Measurements from ENCODE around the gene SDS.

The SDS gene

DNA sequence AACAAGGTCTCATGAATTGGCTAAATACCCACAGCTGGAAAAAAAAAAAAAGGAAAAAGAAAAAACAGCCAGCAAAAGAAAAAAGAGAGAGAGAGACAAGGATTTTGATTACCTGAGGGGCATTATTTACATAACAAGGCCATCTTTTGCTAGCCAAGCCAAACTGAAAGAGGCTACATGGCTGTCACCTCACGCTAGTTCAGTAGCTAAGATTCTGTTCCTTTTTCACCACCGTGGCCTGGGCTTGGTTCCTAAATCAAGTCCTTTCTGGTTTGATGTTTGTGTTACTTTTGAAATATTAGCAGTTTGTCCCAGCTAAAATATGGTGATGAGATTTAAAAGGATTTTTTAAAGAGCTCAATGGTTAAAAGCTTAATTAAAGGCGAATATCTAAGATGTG, 2.0 kb upstream of the SDS start:
- Histone ChIP-seq H3K4me1 (no peaks in the 10 kb centered on the region), H3K27me3 (ENCODE audit: control insufficient read depth, insufficient read depth, low read length) (no peaks in the 10 kb centered on the region), H3K79me2 (no peaks in the 10 kb centered on the region), H3K9ac (no peak overlapping the region), H3K27ac (no peak overlapping the region), H3K4me3 (ENCODE audit: low read depth, low read length) (no peak overlapping the region), H2AFZ (no peak overlapping the region), H3K4me2 (ENCODE audit: low read length) (no peak overlapping the region), H3K9me3 (ENCODE audit: control insufficient read depth, low read length) (no peaks in the 10 kb centered on the region), H3K36me3 (ENCODE audit: control insufficient read depth, insufficient read depth, low read length) (no peaks in the 10 kb centered on the region)
- TF ChIP-seq, protein P1, sequence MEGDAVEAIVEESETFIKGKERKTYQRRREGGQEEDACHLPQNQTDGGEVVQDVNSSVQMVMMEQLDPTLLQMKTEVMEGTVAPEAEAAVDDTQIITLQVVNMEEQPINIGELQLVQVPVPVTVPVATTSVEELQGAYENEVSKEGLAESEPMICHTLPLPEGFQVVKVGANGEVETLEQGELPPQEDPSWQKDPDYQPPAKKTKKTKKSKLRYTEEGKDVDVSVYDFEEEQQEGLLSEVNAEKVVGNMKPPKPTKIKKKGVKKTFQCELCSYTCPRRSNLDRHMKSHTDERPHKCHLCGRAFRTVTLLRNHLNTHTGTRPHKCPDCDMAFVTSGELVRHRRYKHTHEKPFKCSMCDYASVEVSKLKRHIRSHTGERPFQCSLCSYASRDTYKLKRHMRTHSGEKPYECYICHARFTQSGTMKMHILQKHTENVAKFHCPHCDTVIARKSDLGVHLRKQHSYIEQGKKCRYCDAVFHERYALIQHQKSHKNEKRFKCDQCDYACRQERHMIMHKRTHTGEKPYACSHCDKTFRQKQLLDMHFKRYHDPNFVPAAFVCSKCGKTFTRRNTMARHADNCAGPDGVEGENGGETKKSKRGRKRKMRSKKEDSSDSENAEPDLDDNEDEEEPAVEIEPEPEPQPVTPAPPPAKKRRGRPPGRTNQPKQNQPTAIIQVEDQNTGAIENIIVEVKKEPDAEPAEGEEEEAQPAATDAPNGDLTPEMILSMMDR (IDR thresholded peaks at IDR 0.05) = no peak

- H3K4me3 ChIP-seq (ENCODE audit: low read depth, low read length) = no peak overlapping the region
- H3K27ac ChIP-seq = no peak overlapping the region
- no peak overlapping the region for H2AFZ ChIP-seq
- no peaks in the 10 kb centered on the region for H3K79me2 ChIP-seq
- no peaks in the 10 kb centered on the region for H3K4me1 ChIP-seq
- H3K27me3 ChIP-seq (ENCODE audit: control insufficient read depth, insufficient read depth, low read length) = no peaks in the 10 kb centered on the region
- no peak overlapping the region for H3K9ac ChIP-seq
- H3K4me2 ChIP-seq (ENCODE audit: low read length) = no peak overlapping the region
- no peaks in the 10 kb centered on the region for H3K36me3 ChIP-seq (ENCODE audit: control insufficient read depth, insufficient read depth, low read length)
- H3K9me3 ChIP-seq (ENCODE audit: control insufficient read depth, low read length) = no peaks in the 10 kb centered on the region
- TF ChIP-seq, protein P1 (IDR thresholded peaks at IDR 0.05) = no peak
These were observed 964 bp downstream of the SDS start for GRCh38 chr12:113402586-113403260.

DNA sequence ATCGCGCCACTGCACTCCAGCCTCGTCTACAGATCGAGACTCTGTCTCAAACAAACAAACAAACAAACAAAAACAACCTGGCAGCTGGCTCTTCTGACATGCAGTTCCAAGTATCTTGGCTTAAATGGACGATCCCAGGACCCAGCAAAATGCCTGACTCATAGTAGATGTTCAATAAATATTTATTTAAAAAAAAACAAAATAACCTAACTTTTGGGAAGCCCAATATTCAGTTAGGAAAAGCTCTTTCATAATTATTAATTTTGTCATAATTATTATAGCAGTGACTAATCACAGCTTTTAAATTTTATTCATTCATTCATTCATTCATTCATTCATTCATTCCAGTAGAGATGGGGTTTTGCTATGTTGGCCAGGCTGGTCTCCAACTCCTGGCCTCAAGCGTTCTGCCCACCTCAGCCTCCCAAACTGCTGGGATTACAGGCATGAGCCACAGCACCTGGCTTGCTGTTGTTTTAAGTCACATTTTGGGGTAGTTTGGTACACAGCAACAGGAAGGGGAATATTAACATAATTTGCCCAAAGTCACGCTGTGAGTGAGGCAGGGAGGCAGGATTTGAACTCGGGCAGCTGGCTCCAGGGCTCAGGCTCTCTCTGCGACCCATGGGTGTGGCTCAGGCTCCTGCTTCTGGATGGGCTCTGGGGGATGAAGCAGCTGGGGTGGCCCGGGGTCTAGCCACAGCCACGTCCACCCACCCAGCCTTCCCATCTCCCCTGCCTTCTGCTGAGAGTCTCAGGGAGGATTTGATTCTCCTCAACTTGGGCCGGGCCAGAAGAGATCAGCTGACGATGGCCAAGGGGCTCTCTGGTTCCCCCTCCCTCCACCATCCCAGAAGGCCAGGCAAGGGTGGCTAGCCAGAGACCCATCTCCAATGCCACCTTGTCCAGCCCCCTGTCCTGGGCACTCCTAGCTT, 2.4 kb downstream of the SDS start:
- H2AFZ ChIP-seq = no peak overlapping the region
- H3K4me2 ChIP-seq (ENCODE audit: low read length) = no peak overlapping the region
- no peaks in the 10 kb centered on the region for H3K9me3 ChIP-seq (ENCODE audit: control insufficient read depth, low read length)
- no peaks in the 10 kb centered on the region for H3K79me2 ChIP-seq
- H3K36me3 ChIP-seq (ENCODE audit: control insufficient read depth, insufficient read depth, low read length) = no peaks in the 10 kb centered on the region
- no peak overlapping the region for H3K9ac ChIP-seq
- no peak overlapping the region for H3K4me3 ChIP-seq (ENCODE audit: low read depth, low read length)
- TF ChIP-seq, protein P1 (IDR thresholded peaks at IDR 0.05) = no peak
- no peaks in the 10 kb centered on the region for H3K27me3 ChIP-seq (ENCODE audit: control insufficient read depth, insufficient read depth, low read length)
- no peaks in the 10 kb centered on the region for H3K4me1 ChIP-seq
- H3K27ac ChIP-seq = no peak overlapping the region

GRCh38 chr12:113400362-113400761, 3.3 kb downstream of the SDS start:
- no peak overlapping the region for H2AFZ ChIP-seq
- no peak overlapping the region for H3K27ac ChIP-seq
- H3K4me3 ChIP-seq (ENCODE audit: low read depth, low read length) = no peak overlapping the region
- H3K4me2 ChIP-seq (ENCODE audit: low read length) = no peak overlapping the region
- H3K79me2 ChIP-seq = no peaks in the 10 kb centered on the region
- H3K27me3 ChIP-seq (ENCODE audit: control insufficient read depth, insufficient read depth, low read length) = no peaks in the 10 kb centered on the region
- no peak overlapping the region for H3K9ac ChIP-seq
- H3K36me3 ChIP-seq (ENCODE audit: control insufficient read depth, insufficient read depth, low read length) = no peaks in the 10 kb centered on the region
- H3K4me1 ChIP-seq = no peaks in the 10 kb centered on the region
- no peaks in the 10 kb centered on the region for H3K9me3 ChIP-seq (ENCODE audit: control insufficient read depth, low read length)
- TF ChIP-seq, protein P1 (IDR thresholded peaks at IDR 0.05) = no peak
